HCT116 (cell line): ENCODE data around the gene NEDD4. TPM values are rescaled to one million over a fixed set of nuclear protein-coding genes. Genes with fewer than 3 reads are reported as not detected.
"Not testable (repeated sequence)": the region's sequence is repeated elsewhere in the genome, so short reads cannot be mapped to it uniquely, and the experiment has no call there.

Experiments
- ATAC-seq: fragments of 200-7000 bp; cut with Tn5 transposase; 2 replicates; pipeline ENCODE4 v1.9.1; 2020; ENCODE audit warnings: mild to moderate bottlenecking, moderate library complexity
- BruUV-seq: library from RNA; stranded (reverse); fragments of 400-500 nt; replicated peaks from 2 replicates; lab custom pipeline; 2021; lab: Mats Ljungman, UMichigan
- CTCF ChIA-PET: fragments of 300-600 bp; sonication (Branson Sonifier 250); formaldehyde crosslinking; loops from one replicate; lab custom pipeline; 2021; ENCODE audit warnings: antibody characterized with exemption; lab: Charles Lee
- POLR2A ChIA-PET: fragments of 300-600, 350-600 bp; sonication (Branson Sonifier 250); formaldehyde crosslinking; loops from one replicate; lab custom pipeline; 2021; ENCODE audit warnings: antibody characterized with exemption; lab: Charles Lee
- RAD21 ChIA-PET, 2 experiments: fragments of 300-600 bp; sonication (Branson Sonifier 250); formaldehyde crosslinking; loops; one replicate each; lab custom pipeline; 2023; ENCODE audit warnings: low total read pairs in 2 of 2; ENCODE audit not compliant: uncharacterized antibody in 2 of 2, unreplicated experiment in 2 of 2, low non-redundant PET in 1 of 2; lab: Charles Lee
- DNase-seq: peaks from one replicate; pipeline ENCODE4 v3.0.0-alpha.2; 2010; ENCODE audit warnings: low read depth, low spot score
- H2AFZ ChIP-seq: fragments of 200-600 bp; shearing (Covaris generic), sonication (generic); 2 replicates; pipeline ENCODE4 v1.6.1; 2017; ENCODE audit warnings: low read depth, mixed run types, mixed read lengths, antibody characterized with exemption, low read length; ENCODE audit not compliant: poor library complexity, severe bottlenecking
- H3K27ac ChIP-seq: 2 replicates; pipeline ENCODE4 v1.5.1; 2012; ENCODE audit warnings: low read depth, low read length
- H3K27me3 ChIP-seq: fragments of 200-600 bp; sonication (generic); 2 replicates; pipeline ENCODE4 v1.6.1; 2016; ENCODE audit warnings: mixed run types, low read length, mixed read lengths; ENCODE audit not compliant: insufficient read depth
- H3K36me3 ChIP-seq, 2 experiments: fragments of 200-500 bp in 1 of 2; fragments of 200-600 bp in 1 of 2; sonication (Bioruptor generic) in 1 of 2; sonication (generic) in 1 of 2; 2 replicates each; pipeline versions ENCODE4 v1.5.1 to v1.6.1; 2014 to 2016; ENCODE audit warnings: low read length in 2 of 2, inconsistent platforms in 1 of 2, mixed read lengths in 1 of 2, mixed run types in 1 of 2; ENCODE audit not compliant: insufficient read depth in 2 of 2, control insufficient read depth in 1 of 2
- H3K4me1 ChIP-seq, 2 experiments: fragments of 200-600 bp in 1 of 2; sonication (generic) in 1 of 2; 2 replicates each; pipeline versions ENCODE4 v1.5.1 to v1.6.1; 2012 to 2017; ENCODE audit warnings: low read length in 2 of 2, inconsistent platforms in 1 of 2, mild to moderate bottlenecking in 1 of 2, mixed read lengths in 1 of 2, mixed run types in 1 of 2, moderate library complexity in 1 of 2; ENCODE audit not compliant: insufficient read depth in 2 of 2, control insufficient read depth in 1 of 2
- H3K4me2 ChIP-seq: fragments of 200-600 bp; sonication (generic); 2 replicates; pipeline ENCODE4 v1.6.1; 2017; ENCODE audit warnings: mixed run types, low read length, mixed read lengths
- H3K4me3 ChIP-seq, 2 experiments: fragments of 200-600 bp in 1 of 2; sonication (generic) in 1 of 2; replicated peaks in 1 of 2; 2 replicates each; pipeline ENCODE4 v1.5.1; 2011 to 2016; ENCODE audit warnings: low read length in 2 of 2, control low read depth in 1 of 2, low read depth in 1 of 2, mild to moderate bottlenecking in 1 of 2, mixed read lengths in 1 of 2, mixed run types in 1 of 2
- H3K79me2 ChIP-seq: fragments of 200-600 bp; sonication (generic); 2 replicates; pipeline ENCODE4 v1.6.1; 2017; ENCODE audit warnings: mild to moderate bottlenecking, mixed run types, low read length, moderate library complexity, mixed read lengths; ENCODE audit not compliant: insufficient read depth
- H3K9ac ChIP-seq: fragments of 200-600 bp; sonication (generic); 2 replicates; pipeline ENCODE4 v1.6.1; 2016; ENCODE audit warnings: low read length, mixed read lengths
- H3K9me2 ChIP-seq: fragments of 200-600 bp; sonication (generic), shearing (Covaris generic); 2 replicates; pipeline ENCODE4 v1.6.1; 2017; ENCODE audit warnings: mixed run types, mild to moderate bottlenecking, moderate library complexity; ENCODE audit not compliant: insufficient read depth
- H3K9me3 ChIP-seq, 2 experiments: fragments of 200-500 bp in 1 of 2; fragments of 200-600 bp in 1 of 2; sonication (Bioruptor generic) in 1 of 2; sonication (generic) in 1 of 2; 2 replicates each; pipeline ENCODE4 v1.6.1; 2014 to 2017; ENCODE audit warnings: low read length in 2 of 2, mixed read lengths in 2 of 2, inconsistent platforms in 1 of 2, low read depth in 1 of 2, mild to moderate bottlenecking in 1 of 2, mixed run types in 1 of 2, moderate library complexity in 1 of 2; ENCODE audit not compliant: control insufficient read depth in 1 of 2, insufficient read depth in 1 of 2
- H4K20me1 ChIP-seq: fragments of 200-600 bp; sonication (generic), shearing (Covaris generic); 2 replicates; pipeline ENCODE4 v1.6.1; 2017; ENCODE audit warnings: mixed run types, mild to moderate bottlenecking, moderate library complexity; ENCODE audit not compliant: insufficient read depth
- EZH2 ChIP-seq: fragments of 200-600 bp; sonication (generic); IDR thresholded peaks from 2 replicates; pipeline ENCODE4 v1.6.1; 2017; ENCODE audit warnings: antibody characterized with exemption, mixed run types
- RAD21 ChIP-seq: IDR thresholded peaks from 2 replicates; pipeline ENCODE4 v1.6.1; 2012; ENCODE audit warnings: low read depth, mild to moderate bottlenecking
- intact Hi-C: fragments of 100-400 bp; cut with micrococcal nuclease; formaldehyde crosslinking; loops from 2 replicates; pipeline ENCODE4 v1.10.0; 2022
- total RNA-seq: library from RNA; stranded (reverse); gene quantifications from one replicate; pipeline ENCODE4 v1.2.1, GENCODE V29; 2021; ENCODE audit not compliant: unreplicated experiment

Gene NEDD4
- total RNA-seq, 1 experiment from 2014 or later: 13.7 TPM

DNA sequence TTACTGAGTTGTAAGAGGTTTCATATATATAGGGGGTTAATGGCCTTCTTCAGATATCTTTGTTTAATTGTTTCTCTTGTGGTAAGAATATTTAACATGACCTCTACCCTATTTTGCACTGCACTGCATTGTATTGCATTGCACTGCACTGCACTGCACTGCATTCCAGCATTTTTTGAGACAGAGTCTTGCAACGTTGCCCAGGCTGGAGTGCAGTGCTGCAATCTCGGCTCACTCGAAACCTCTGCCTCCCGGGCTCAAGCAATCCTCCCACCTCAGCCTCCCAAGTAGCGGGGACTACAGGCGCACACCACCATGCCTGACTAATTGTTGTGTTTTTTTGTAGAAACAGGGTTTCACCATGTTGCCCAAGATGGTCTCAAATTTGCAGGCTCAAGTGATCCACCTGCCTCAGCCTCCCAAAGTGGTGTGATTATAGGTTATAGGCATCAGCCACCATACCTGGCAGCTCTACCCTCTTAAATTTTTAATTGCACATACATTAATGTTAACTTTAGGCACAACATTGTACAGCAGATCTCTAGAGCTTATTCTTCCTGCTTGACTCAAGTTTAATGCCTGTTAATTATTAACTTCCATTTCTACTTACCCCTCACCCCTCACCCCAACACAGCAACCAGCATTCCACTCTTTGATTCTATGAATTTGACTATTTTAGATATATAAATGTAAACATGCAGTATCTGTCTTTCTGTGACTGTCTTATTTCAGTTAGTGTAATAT, 38.4 kb downstream of the NEDD4 start:
- Histone ChIP-seq H3K4me1 (no peaks in the 10 kb centered on the region), H3K79me2 (no peaks in the 10 kb centered on the region), H2AFZ (no peak overlapping the region), H3K27me3 (no peaks in the 10 kb centered on the region), H3K9ac (no peak overlapping the region), H4K20me1 (no peaks in the 10 kb centered on the region), H3K36me3 (no peaks in the 10 kb centered on the region), H3K27ac (no peak overlapping the region), H3K4me2 (no peak overlapping the region), H3K9me2 (no peaks in the 10 kb centered on the region), H3K4me3 (no peak overlapping the region), H3K9me3 (no peaks in the 10 kb centered on the region)
- no TSS peak for BruUV-seq
- POLR2A ChIA-PET: no interaction called here
- TF ChIP-seq RAD21 (no peak), EZH2 (no peak)
- CTCF ChIA-PET: no interaction called here
- ATAC-seq (no peak), DNase-seq (no peak)
- RAD21 ChIA-PET: no interaction called here
- intact Hi-C loops: no loop called here

DNA sequence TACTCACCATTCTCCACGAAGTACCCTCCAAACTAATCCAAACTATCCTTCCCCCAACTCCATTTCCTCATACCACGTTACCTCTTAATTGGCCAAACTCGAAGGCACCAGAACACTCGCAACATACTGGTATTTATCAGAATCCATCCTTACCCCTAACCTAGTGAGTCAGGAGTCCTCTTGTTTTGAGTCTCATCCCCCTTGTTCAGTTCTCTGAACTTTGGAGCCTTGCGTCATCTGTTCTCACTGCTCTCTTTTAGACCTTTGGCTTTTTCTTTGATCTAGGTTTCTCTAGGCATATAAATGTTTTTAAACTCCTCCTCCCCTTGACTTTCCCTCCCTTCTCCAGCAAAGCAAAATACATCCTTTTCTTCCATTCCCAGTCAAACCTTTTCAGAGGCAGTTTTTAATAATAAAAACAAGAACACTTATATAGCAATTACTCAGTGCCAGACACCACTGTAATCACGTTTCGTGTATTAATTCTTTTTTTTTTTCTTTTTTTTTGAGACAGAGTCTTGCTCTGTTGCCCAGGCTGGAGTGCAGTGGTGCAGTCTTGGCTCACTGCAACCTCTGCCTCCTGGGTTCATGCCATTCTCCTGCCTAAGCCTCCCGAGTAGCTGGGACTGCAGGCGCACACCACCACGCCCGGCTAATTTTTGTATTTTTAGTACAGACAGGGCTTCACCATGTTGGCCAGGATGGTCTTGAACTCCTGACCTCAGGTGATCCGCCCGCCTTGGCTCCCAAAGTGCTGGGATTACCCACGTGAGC, 40.7 kb downstream of the NEDD4 start:
- RAD21 ChIA-PET, ATAC-seq, DNase-seq, POLR2A ChIA-PET, H3K9ac ChIP-seq, BruUV-seq, H3K27ac ChIP-seq, H4K20me1 ChIP-seq, H3K4me3 ChIP-seq, H3K27me3 ChIP-seq, CTCF ChIA-PET, H3K9me3 ChIP-seq, H3K4me1 ChIP-seq, H3K79me2 ChIP-seq, intact Hi-C loops, H3K36me3 ChIP-seq, H2AFZ ChIP-seq, H3K9me2 ChIP-seq, H3K4me2 ChIP-seq: not testable (repeated sequence)

DNA sequence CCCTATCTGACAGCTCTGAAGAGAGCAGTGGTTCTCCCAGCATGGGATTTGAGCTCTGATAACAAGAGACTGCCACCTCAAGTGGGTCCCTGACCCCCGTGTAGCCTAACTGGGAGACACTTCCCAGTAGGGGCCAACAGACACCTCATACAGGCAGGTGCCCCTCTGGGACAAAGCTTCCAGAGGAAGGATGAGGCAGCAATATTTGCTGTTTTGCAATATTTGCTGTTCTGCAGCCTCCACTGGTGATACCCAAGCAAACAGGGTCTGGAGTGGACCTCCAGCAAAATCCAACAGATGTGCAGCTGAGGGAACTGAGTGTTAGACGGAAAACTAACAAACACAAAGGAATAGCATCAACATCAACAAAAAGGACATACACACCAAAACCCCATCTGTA, 48.8 kb downstream of the NEDD4 start:
- CTCF ChIA-PET, H3K27ac ChIP-seq, ATAC-seq: not testable (repeated sequence)

More for the DNA sequence above, 48.8 kb downstream of the NEDD4 start:
- H3K4me3 ChIP-seq, H3K79me2 ChIP-seq, H3K9me2 ChIP-seq, intact Hi-C loops, H4K20me1 ChIP-seq, BruUV-seq, H3K9me3 ChIP-seq, H3K9ac ChIP-seq, DNase-seq, RAD21 ChIA-PET, H3K27me3 ChIP-seq, POLR2A ChIA-PET, H3K36me3 ChIP-seq, H3K4me1 ChIP-seq, H2AFZ ChIP-seq, H3K4me2 ChIP-seq: not testable (repeated sequence)
